ENCODE data around the gene CCT6A.
A peak's percentile ranks its signal among the peaks of the same experiment; 100 is the strongest.
"Not testable (repeated sequence)": the region's sequence is repeated elsewhere in the genome, so short reads cannot be mapped to it uniquely, and the experiment has no call there.

The CCT6A gene

GRCh38 chr7:56104138-56104537 is 52.6 kb downstream of the CCT6A start:
- not testable (repeated sequence) for DNase-seq

- peak; percentile 28 to 30 for DNase-seq
Measured at GRCh38 chr7:56105508-56105907, 53.9 kb downstream of the CCT6A start.

- DNase-seq, result peak; percentile 90 to 93
Measured at GRCh38 chr7:56106108-56107073, 54.8 kb downstream of the CCT6A start, which contains the start of gene CHCHD2. TSS of gene CHCHD2 (minus strand) at chr7:56106476. CDS start at chr7:56106413, 63 bp downstream.

GRCh38 chr7:56107954-56108258 is 56.3 kb downstream of the CCT6A start:
- DNase-seq, result no peak

GRCh38 chr7:56110611-56111010 is 59.0 kb downstream of the CCT6A start:
- DNase-seq, result no peak

- not testable (repeated sequence) for DNase-seq
Measured at GRCh38 chr7:56112244-56112643, 60.7 kb downstream of the CCT6A start.
